Neural crest cell (in vitro differentiated cells): ENCODE measurements around the gene MGMT. TPM values are rescaled to one million over a fixed set of nuclear protein-coding genes. Genes with fewer than 3 reads are reported as not detected.

Source experiments
- DNase-seq: peaks from one replicate; pipeline ENCODE4 v3.0.0; 2021; ENCODE audit warnings: low read depth, mixed read lengths, low spot score
- H3K27ac Mint-ChIP-seq: one replicate; pipeline ENCODE4 v1.8.0; 2021; ENCODE audit warnings: mild to moderate bottlenecking, mixed read lengths; ENCODE audit not compliant: unreplicated experiment
- H3K27me3 Mint-ChIP-seq: 2 replicates; pipeline ENCODE4 v1.8.0; 2021; ENCODE audit warnings: low read depth, mild to moderate bottlenecking, mixed read lengths
- H3K36me3 Mint-ChIP-seq: 2 replicates; pipeline ENCODE4 v1.8.0; 2021; ENCODE audit warnings: low read depth, mild to moderate bottlenecking, mixed read lengths
- H3K4me1 Mint-ChIP-seq: 2 replicates; pipeline ENCODE4 v1.8.0; 2021; ENCODE audit warnings: mixed read lengths
- H3K4me3 Mint-ChIP-seq: one replicate; pipeline ENCODE4 v1.8.0; 2021; ENCODE audit warnings: mild to moderate bottlenecking, mixed read lengths
- H3K9me3 Mint-ChIP-seq: 2 replicates; pipeline ENCODE4 v1.8.0; 2021; ENCODE audit warnings: mixed read lengths
- total RNA-seq: library from RNA; stranded (reverse); gene quantifications from 2 replicates; pipeline ENCODE4 v1.2.1, GENCODE V29; 2021
- TF ChIP-seq, protein P1 (sequence below): fragments of 200-600 bp; sonication (generic); conservative IDR thresholded peaks from 2 replicates; pipeline ENCODE4 v1.5.0; 2021; ENCODE audit warnings: antibody characterized with exemption, mild to moderate bottlenecking

MGMT gene
- total RNA-seq, 1 donor from 2014 or later, result 15.8 TPM

DNA sequence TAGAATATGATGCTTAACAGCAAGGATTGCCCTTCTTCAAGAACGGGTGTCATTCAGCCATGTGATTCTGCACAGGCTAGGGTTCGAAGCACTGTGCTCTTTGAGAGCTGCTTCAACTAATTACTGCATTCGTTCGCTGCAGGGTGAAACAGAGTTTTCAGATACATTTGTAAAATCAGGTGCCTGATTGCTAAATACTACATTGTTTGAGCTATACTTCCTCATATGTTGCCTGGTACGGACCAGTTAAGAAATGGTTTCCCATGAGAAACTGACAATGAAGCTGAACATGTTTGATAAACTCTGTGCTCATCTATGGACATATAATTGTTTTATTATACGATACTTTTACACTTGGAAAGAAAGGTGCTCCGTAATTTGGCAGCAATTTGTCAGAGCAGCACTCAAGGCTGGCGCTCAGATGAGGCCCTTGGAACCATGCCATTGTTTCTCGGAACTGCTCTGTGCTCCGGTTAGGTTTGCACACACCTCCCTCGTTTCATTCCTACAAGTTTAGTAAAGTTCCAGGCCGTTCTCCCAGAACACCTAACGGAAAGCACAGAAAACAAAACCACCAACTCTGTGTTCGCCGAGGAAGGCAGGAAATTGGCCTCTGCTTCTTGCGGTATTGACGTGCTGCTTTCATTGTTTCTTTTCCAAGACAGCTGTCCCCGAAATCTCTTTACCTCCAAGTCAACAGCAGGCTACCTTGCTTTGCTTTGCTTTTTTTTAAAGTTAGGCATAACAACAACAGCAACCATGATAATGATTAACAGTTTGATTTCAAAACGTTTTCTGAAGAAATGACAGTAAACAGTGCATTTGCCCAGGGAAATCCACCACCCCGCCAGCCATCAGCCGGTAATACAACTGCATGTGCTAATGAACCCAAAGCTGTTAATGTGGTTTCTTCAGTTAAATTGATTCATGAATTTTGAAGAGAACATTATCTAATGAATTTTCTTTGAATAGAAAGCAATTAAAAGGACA is 290.2 kb downstream of the MGMT start:
- peaks cover 3% of the 10 kb centered on the region for H3K36me3 Mint-ChIP-seq
- peaks cover 4% of the 10 kb centered on the region for H3K9me3 Mint-ChIP-seq
- peak overlapping the region; percentile 37 for H3K27ac Mint-ChIP-seq
- H3K4me3 Mint-ChIP-seq, result no peak overlapping the region
- no peaks in the 10 kb centered on the region for H3K27me3 Mint-ChIP-seq
- H3K4me1 Mint-ChIP-seq, result peaks cover 33% of the 10 kb centered on the region
- no peak for DNase-seq
- TF ChIP-seq, protein P1, sequence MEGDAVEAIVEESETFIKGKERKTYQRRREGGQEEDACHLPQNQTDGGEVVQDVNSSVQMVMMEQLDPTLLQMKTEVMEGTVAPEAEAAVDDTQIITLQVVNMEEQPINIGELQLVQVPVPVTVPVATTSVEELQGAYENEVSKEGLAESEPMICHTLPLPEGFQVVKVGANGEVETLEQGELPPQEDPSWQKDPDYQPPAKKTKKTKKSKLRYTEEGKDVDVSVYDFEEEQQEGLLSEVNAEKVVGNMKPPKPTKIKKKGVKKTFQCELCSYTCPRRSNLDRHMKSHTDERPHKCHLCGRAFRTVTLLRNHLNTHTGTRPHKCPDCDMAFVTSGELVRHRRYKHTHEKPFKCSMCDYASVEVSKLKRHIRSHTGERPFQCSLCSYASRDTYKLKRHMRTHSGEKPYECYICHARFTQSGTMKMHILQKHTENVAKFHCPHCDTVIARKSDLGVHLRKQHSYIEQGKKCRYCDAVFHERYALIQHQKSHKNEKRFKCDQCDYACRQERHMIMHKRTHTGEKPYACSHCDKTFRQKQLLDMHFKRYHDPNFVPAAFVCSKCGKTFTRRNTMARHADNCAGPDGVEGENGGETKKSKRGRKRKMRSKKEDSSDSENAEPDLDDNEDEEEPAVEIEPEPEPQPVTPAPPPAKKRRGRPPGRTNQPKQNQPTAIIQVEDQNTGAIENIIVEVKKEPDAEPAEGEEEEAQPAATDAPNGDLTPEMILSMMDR, result no peak

- Mint-ChIP-seq H3K4me1 (peaks cover 39% of the 10 kb centered on the region), H3K4me3 (no peak overlapping the region), H3K27me3 (no peaks in the 10 kb centered on the region), H3K36me3 (peaks cover under 1% of the 10 kb centered on the region), H3K27ac (no peak overlapping the region), H3K9me3 (peaks cover 4% of the 10 kb centered on the region)
- no peak for DNase-seq
- TF ChIP-seq, protein P1, result no peak
Observed at GRCh38 chr10:129758207-129759021, 291.4 kb downstream of the MGMT start.

DNA sequence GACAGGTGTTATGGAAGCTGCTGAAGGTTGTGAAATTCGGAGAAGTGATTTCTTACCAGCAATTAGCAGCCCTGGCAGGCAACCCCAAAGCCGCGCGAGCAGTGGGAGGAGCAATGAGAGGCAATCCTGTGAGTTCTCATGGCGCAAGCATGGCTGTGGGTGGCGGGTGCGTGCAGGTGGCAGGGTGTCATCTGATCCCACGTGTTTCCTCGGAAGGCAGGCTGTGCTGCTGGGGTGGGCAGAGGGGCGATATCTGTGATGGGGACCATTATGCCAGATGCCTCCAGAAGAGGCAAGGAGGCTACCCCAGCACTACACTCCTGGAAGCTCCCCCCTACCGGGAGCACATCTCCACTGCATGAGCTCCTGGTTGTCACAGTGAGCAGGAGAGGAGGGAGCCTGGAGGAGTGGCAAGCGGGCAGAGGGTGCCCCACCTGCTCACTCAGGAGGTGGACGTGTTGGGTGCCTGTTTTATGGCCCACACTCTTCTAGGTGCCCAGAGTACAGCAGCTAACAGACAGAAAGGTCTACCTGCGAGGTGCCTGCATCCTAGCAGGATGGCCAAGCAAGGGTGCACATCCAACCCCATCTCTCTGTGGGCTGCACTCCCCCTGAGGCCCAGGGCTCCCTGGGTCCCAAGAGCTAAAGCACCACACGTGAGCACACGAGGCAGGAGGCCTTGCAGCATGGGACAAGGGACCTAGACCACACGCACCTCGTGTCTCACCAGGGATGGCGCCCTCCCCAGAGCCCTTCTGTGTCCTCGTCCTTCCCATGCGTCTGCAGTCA is 292.4 kb downstream of the MGMT start:
- no peak for DNase-seq
- Mint-ChIP-seq H3K4me1 (peaks cover 37% of the 10 kb centered on the region), H3K36me3 (no peaks in the 10 kb centered on the region), H3K9me3 (no peaks in the 10 kb centered on the region), H3K27me3 (no peaks in the 10 kb centered on the region), H3K27ac (no peak overlapping the region), H3K4me3 (no peak overlapping the region)
- TF ChIP-seq, protein P1, result no peak

DNA sequence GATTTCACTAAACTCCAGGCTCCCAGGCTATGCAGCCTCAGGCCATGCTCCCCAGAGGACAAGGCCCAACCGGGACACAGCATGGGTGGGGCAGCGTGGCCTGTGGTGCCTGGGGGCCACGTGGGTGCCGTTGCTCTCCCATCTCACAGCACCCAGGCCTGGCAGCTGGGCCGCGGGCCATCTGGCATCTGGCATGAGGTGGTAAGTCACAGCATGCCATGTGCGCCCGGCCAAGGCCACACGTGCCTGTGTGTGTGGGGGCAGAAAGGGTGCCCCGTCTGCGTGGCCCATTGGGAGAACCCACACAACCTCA is 292.9 kb downstream of the MGMT start:
- Mint-ChIP-seq H3K27me3 (no peaks in the 10 kb centered on the region), H3K4me1 (peaks cover 37% of the 10 kb centered on the region), H3K4me3 (no peak overlapping the region), H3K27ac (no peak overlapping the region), H3K36me3 (no peaks in the 10 kb centered on the region), H3K9me3 (no peaks in the 10 kb centered on the region)
- TF ChIP-seq, protein P1, result no peak
- DNase-seq, result no peak

DNA sequence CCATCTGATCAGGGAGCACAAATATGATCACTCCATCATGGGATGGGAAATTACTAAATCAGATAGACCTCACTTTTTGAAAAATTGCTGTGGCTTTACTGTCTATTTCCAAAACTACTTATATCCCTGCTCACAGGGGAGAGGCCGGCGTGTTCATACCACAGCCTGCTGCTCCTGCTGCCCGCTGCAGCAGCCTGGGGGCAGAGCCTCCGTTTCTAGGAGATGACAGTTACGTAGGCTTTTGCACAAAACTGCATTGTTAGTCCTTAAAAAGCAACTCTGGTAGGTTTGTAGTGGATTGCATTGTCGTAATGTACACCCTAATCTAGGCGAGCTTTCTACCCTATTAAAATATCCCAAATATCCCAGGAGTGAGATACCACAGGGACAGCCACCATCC is 293.4 kb downstream of the MGMT start:
- H3K27ac Mint-ChIP-seq, result no peak overlapping the region

More for the DNA sequence above, 293.4 kb downstream of the MGMT start:
- Mint-ChIP-seq H3K36me3 (no peaks in the 10 kb centered on the region), H3K4me3 (no peak overlapping the region), H3K4me1 (peaks cover 37% of the 10 kb centered on the region), H3K9me3 (no peaks in the 10 kb centered on the region), H3K27me3 (no peaks in the 10 kb centered on the region)
- DNase-seq, result no peak
- TF ChIP-seq, protein P1, result no peak
